Measurements from ENCODE around the gene REEP1. TPM values are rescaled to one million over a fixed set of nuclear protein-coding genes. Genes with fewer than 3 reads are reported as not detected.
"Not testable (repeated sequence)": the region's sequence is repeated elsewhere in the genome, so short reads cannot be mapped to it uniquely, and the experiment has no call there.

Gene REEP1
- total RNA-seq, 3 donors from 2014 or later, result 0.13 to 0.35 TPM; not detected in 1

DNA sequence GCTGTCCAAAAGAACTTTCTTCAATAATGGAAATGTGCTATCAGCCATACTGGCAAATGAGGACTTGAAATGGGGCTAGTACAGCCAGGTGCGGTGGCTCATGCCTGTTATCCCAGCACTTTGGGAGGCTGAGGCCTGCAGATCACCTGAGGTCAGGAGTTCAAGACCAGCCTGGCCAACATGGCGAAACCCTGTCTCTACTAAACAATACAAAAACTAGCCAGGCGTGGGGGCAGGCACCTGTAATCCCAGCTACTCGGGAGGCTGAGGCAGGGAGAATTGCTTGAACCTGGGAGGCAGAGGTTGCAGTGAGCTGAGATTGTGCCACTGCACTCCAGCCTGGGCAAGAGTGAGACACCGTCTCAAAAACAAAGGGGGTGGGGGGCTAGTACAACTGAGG is 92.6 kb downstream of the REEP1 start:
- not testable (repeated sequence) for ATAC-seq, H3K4me3 Mint-ChIP-seq

DNA sequence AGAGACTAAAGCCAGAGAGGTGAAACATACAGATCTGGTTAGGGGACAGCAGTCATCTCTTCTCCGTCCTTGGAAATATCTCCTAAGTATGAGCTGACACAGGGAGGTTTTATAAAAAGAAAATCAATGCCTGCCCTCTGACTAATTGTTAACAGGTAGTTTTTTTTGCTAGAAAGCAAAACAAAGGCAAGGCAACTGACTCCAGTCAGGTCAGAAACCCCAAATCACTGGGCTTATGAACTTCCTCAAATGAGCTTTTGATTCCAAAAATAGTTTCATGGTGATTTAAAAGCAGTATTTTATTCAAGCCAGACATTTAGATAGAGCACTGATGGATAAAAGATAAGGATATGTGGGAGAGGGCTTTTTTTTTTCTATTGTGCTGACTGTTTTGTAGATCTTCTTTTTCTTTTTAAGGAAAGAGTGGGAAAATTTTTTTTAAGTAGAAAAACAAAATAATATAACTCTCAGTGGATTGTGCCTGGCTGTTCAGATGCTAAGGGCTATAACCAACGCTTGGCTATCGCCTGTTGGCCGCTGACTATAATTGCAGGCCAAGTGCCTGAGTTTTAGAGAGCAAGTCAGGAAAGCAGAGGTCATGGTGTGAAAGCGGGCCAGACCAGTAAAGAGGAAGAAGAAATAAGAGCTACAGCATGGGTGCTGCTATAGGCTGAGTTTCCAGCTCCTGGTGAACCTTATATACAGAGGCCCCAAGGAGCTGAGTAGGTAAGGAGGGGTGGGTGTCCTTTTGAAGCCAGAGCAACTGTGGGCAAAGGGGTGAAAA is 93.3 kb downstream of the REEP1 start:
- peaks cover 2% of the 10 kb centered on the region for H3K27me3 Mint-ChIP-seq (ENCODE audit: low read depth)
- H3K4me3 Mint-ChIP-seq, result no peak overlapping the region
- H3K36me3 Mint-ChIP-seq (ENCODE audit: insufficient read depth), result no peaks in the 10 kb centered on the region
- H3K9me3 Mint-ChIP-seq, result no peaks in the 10 kb centered on the region
- DNase-seq (no peak), ATAC-seq (no peak)
- H3K4me1 Mint-ChIP-seq (ENCODE audit: low read depth), result peaks cover 1% of the 10 kb centered on the region

More for the DNA sequence above, 92.6 kb downstream of the REEP1 start:
- not testable (repeated sequence) for H3K36me3 Mint-ChIP-seq (ENCODE audit: insufficient read depth); DNase-seq; H3K27me3 Mint-ChIP-seq (ENCODE audit: low read depth); H3K9me3 Mint-ChIP-seq; H3K4me1 Mint-ChIP-seq (ENCODE audit: low read depth)

DNA sequence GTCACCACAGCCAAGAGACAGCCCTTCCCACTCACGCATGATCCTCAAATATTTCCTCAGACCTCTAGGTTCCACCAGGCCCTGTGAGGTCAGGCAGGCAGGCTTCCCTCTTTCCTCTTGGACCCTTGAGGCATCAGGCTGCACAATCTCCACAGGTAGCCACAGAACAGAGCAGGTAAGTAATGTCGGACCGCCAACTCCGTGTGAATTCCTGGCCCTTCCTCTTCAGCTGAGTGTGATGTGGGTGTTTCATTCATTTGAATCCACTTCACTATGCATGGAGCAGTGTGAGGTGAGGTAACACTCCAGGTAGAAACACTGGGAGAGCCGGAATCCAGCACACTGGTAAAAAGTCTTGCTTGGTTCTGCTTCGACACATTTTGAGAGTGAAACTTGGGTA is 94.2 kb downstream of the REEP1 start:
- Mint-ChIP-seq H3K36me3 (ENCODE audit: insufficient read depth) (no peaks in the 10 kb centered on the region), H3K9me3 (no peaks in the 10 kb centered on the region), H3K4me1 (ENCODE audit: low read depth) (peaks cover 8% of the 10 kb centered on the region), H3K27me3 (ENCODE audit: low read depth) (peaks cover 2% of the 10 kb centered on the region), H3K4me3 (no peak overlapping the region)
- DNase-seq, result no peak
- ATAC-seq, result no peak

DNA sequence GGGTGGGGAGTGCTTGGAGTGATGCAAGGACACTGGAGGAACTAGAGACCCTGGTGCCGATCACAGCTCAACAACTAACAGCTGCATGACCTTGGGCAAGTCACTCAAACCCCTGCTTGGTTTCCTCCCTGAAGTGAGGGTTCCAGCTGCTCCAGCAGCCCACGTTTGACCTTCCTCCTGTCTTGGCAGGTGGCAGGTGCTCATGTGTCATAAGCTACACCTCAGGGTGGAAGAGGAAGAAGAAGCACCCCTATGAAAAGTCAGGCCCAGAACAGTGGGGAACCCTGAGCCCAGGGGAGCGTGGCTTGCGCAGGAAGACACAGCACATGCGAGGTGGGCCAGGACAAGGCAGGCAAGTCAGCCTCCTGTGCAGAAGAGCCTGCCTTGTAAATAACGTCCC is 95.8 kb downstream of the REEP1 start:
- H3K4me1 Mint-ChIP-seq (ENCODE audit: low read depth), result peaks cover 11% of the 10 kb centered on the region
- DNase-seq, result no peak
- no peaks in the 10 kb centered on the region for H3K27me3 Mint-ChIP-seq (ENCODE audit: low read depth)
- no peaks in the 10 kb centered on the region for H3K36me3 Mint-ChIP-seq (ENCODE audit: insufficient read depth)
- no peak overlapping the region for H3K4me3 Mint-ChIP-seq
- no peak for ATAC-seq
- H3K9me3 Mint-ChIP-seq, result no peaks in the 10 kb centered on the region

DNA sequence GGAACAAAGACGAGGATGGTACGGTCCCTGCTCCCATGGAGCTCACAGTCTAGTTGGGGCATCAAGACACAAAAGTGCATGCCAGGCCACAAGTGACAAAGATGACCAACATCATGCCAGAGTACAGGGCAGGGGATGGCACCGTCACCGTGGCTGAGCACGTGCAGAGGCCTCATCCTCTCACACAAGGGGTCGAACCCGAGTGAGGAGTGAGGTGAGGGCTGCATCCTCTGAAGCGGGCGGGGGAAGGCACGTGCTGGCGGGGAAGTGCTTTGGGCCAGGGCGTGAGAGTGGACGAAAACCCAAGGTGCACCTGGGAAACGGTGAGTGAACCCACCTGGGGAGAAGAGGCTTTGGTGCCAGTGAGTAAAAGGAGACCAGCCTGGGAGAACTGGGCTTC is 97.2 kb downstream of the REEP1 start:
- Mint-ChIP-seq H3K27me3 (ENCODE audit: low read depth) (no peaks in the 10 kb centered on the region), H3K4me1 (ENCODE audit: low read depth) (peaks cover 11% of the 10 kb centered on the region), H3K4me3 (no peak overlapping the region), H3K36me3 (ENCODE audit: insufficient read depth) (no peaks in the 10 kb centered on the region), H3K9me3 (no peaks in the 10 kb centered on the region)
- no peak for ATAC-seq
- no peak for DNase-seq

DNA sequence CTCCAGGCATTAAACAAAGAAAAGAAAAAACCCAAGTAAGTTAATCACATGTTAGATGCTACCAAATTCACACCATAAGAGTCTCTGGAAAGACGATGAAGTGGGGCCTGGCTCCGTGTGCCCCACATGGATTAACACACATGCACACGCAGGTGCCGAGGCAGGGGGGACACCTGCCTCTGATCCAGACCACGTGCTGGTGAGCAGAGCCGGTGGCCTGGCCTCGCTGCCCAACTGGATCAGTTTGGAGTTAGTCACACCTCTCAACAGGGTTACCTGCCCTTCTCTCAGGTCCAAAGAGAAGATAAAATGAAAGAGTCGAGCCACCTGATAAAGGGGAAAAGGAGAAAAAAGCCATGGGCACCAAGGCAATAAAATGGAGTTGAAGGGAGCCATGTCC is 97.7 kb downstream of the REEP1 start:
- DNase-seq (no peak), ATAC-seq (no peak)
- H3K27me3 Mint-ChIP-seq (ENCODE audit: low read depth), result no peaks in the 10 kb centered on the region
- H3K4me3 Mint-ChIP-seq, result no peak overlapping the region
- H3K9me3 Mint-ChIP-seq, result no peaks in the 10 kb centered on the region
- peaks cover 11% of the 10 kb centered on the region for H3K4me1 Mint-ChIP-seq (ENCODE audit: low read depth)
- H3K36me3 Mint-ChIP-seq (ENCODE audit: insufficient read depth), result no peaks in the 10 kb centered on the region

DNA sequence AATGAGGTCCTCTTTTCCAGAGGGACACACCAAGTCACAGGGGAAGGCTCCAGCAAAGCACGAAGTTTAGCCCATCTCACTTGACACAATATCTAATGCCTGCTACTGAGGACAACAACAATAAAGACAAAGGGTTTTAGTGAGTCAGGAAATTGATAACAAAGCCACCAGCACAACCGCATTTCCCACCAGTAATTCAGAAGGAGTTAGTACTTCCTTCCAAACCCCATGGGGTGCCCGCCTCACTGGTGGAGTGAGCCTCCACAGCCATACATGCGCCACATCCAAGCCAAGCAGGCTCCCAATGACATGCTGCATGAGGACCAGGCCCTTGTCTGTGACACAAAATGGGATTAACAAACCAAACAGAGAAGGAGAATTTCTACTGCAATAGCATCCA is 98.1 kb downstream of the REEP1 start:
- no peak for ATAC-seq
- Mint-ChIP-seq H3K4me1 (ENCODE audit: low read depth) (peaks cover 11% of the 10 kb centered on the region), H3K4me3 (no peak overlapping the region), H3K9me3 (no peaks in the 10 kb centered on the region), H3K27me3 (ENCODE audit: low read depth) (no peaks in the 10 kb centered on the region), H3K36me3 (ENCODE audit: insufficient read depth) (no peaks in the 10 kb centered on the region)
- no peak for DNase-seq

DNA sequence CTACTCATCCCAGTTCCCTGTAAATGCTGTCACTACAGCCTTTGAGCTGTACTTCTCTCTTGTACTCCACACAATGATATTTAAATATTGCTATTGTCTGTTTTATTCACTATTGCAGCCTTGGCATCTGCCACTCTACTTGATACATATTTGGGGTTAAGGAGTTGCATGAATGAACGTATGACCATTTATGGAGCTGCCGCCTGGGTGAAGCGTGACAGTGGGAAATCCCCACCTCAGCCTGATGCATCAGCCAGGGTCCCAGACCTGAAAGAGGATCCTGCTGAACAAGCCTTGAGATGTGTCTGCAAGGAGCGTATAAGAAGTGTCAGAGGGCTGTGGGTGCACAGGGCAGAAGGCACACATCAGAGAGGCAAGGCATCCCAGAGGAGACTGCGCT is 99.1 kb downstream of the REEP1 start:
- Mint-ChIP-seq H3K4me3 (peak overlapping the region; percentile 1), H3K9me3 (no peaks in the 10 kb centered on the region), H3K36me3 (ENCODE audit: insufficient read depth) (no peaks in the 10 kb centered on the region), H3K27me3 (ENCODE audit: low read depth) (no peaks in the 10 kb centered on the region), H3K4me1 (ENCODE audit: low read depth) (peaks cover 9% of the 10 kb centered on the region)
- peak; percentile 97 to 98 for ATAC-seq
- peak; percentile 30 for DNase-seq

DNA sequence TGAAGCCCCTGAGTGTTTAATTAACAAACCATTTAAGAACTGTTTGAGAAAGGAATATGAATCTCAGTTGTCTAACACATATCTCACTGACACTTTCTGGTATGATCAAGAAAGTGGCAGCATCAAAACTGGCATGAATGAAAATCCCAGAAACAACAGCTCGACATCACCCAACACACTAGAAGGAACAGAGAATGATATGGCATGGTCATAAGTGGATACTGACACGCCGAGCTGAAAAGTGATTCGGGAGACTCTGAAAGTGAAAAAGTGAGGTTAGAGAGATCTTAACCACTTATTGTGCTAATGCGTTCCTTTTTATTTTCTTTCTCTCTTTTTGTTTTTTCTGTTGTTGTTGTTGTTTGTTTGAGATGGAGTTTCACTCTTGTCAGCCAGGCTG is 100.3 kb downstream of the REEP1 start:
- DNase-seq, result no peak

DNA sequence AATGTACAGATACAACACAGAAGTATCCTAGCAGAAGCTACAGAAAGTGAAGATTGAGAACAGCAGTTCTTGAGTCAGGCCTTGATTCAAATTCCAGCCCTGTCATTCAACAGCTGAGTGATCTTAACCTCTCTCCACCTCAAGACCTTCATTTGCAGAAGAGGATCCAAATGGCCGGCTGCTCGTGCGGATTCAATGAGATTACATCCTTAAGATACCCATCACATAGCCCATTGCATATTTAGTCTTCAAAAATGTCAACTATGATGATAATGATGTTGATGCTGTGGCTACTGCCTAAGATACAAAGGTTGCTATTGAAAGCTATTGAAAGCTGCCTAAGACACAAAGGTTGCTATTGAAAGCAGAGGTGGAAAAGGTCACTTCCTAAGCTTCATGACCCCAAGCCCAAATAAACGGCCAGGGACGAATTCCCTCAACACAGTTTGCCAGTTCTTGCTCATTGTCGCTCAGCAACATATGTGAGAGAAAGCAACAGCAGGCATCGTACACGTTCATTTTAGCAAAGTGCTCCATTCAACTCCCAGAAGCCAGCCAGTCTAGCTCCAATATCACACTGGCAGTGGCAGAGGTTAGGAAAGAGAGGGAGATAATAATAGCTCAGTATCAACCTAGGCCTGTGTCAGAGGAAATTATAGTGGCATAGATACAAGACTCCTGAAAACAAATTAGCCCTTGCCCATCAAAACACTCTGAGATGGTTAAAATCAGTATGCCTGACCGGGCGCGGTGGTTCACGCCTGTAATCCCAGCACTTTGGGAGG is 102.0 kb downstream of the REEP1 start:
- no peak for DNase-seq
- H3K9me3 Mint-ChIP-seq, result no peaks in the 10 kb centered on the region
- H3K36me3 Mint-ChIP-seq (ENCODE audit: insufficient read depth), result no peaks in the 10 kb centered on the region
- peaks cover 9% of the 10 kb centered on the region for H3K4me1 Mint-ChIP-seq (ENCODE audit: low read depth)
- H3K4me3 Mint-ChIP-seq, result no peak overlapping the region
- no peak for ATAC-seq
- H3K27me3 Mint-ChIP-seq (ENCODE audit: low read depth), result no peaks in the 10 kb centered on the region

More for the DNA sequence above, 100.3 kb downstream of the REEP1 start:
- ATAC-seq, result no peak
- Mint-ChIP-seq H3K9me3 (no peaks in the 10 kb centered on the region), H3K27me3 (ENCODE audit: low read depth) (no peaks in the 10 kb centered on the region), H3K36me3 (ENCODE audit: insufficient read depth) (no peaks in the 10 kb centered on the region), H3K4me3 (no peak overlapping the region), H3K4me1 (ENCODE audit: low read depth) (peaks cover 9% of the 10 kb centered on the region)

DNA sequence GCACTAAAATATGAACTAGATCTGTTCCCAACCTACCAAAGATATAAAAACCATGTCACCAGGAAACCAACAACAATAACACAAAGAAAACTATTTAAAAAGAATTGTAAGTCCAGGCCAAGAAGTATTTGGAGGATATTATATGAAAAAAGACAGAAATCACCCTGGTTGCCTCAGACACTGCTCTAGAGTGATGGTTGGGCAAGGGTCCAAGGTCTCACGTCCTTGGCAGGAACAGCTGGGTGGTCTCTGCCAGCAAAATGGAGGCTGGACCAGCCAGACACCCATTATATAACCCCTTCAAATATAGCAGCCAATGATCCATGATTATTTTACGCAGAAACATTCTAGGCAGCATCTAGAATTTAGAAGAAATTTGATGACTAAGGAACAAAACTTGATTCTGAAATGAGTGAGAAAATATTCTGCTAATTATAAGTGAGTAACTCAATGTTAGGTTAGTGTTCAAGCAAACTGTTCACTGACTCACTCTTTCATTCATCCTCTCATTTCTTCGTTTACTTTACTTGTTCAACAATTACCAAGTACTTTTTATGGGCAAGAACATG is 102.8 kb downstream of the REEP1 start:
- no peaks in the 10 kb centered on the region for H3K9me3 Mint-ChIP-seq
- DNase-seq (no peak), ATAC-seq (no peak)
- no peaks in the 10 kb centered on the region for H3K36me3 Mint-ChIP-seq (ENCODE audit: insufficient read depth)
- H3K4me1 Mint-ChIP-seq (ENCODE audit: low read depth), result peaks cover 9% of the 10 kb centered on the region
- H3K27me3 Mint-ChIP-seq (ENCODE audit: low read depth), result no peaks in the 10 kb centered on the region
- no peak overlapping the region for H3K4me3 Mint-ChIP-seq

DNA sequence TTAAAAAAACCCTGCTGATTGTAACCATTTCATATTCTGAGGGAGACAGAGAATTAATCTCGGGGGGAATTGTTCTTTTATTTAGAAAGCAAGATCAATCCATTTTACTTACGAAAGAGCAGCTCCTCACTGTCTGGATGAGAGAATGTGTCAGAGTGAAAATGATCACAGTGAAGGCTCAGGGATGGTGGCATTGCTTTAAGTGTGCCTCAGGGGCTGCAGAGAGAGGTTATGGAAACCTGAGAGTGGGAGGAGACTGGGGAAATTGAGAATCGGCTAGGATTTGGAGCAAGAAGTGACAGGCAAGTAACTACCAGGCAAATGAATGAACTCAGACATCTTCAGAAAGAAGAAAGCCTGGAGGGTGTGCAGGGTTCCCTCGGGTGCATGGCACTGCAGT is 104.0 kb downstream of the REEP1 start:
- Mint-ChIP-seq H3K9me3 (no peaks in the 10 kb centered on the region), H3K4me3 (no peak overlapping the region), H3K4me1 (ENCODE audit: low read depth) (peaks cover 4% of the 10 kb centered on the region), H3K27me3 (ENCODE audit: low read depth) (no peaks in the 10 kb centered on the region), H3K36me3 (ENCODE audit: insufficient read depth) (no peaks in the 10 kb centered on the region)
- ATAC-seq (no peak), DNase-seq (no peak)

DNA sequence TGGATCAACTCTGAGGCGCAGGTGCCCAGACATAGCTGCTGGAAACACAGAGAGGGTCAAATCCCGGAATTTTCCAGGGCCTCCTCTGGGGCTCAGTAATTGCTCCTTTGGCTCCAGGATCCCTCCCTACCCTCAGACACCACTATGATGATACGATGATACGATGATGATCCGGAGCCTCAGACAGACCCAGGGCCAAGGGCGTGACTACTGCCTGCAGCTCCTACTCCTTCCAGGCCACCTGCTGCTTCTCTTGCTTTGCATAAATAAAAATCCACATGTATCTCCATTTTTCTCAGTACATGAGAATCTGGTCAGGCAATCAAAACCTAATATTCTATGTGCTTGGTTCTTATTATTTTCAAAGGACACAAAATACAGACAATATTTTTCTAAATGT is 104.5 kb downstream of the REEP1 start:
- Mint-ChIP-seq H3K9me3 (no peaks in the 10 kb centered on the region), H3K27me3 (ENCODE audit: low read depth) (no peaks in the 10 kb centered on the region), H3K4me1 (ENCODE audit: low read depth) (peaks cover 1% of the 10 kb centered on the region), H3K4me3 (no peak overlapping the region), H3K36me3 (ENCODE audit: insufficient read depth) (no peaks in the 10 kb centered on the region)
- ATAC-seq (no peak), DNase-seq (no peak)

DNA sequence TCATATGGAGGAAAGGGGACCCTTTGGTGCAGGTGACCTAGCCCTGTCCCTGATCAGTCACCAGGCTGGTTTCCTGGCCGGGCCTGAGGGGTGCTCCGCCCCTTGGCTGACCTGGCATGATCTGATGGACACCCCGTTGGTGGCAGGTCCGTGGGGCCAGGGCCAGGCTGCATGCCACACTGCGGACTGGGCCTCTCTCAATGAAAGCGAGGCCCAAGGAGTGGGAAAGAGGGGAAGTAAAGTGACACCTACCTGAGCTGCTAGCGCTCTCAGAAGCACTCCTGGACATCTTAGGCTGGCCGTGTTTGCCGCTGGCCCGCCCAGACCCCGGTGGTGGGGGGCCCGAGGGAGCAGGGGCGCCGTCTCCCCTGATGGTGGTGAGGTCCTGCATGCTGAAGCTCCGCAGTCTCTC is 105.0 kb downstream of the REEP1 start:
- no peak overlapping the region for H3K4me3 Mint-ChIP-seq
- H3K9me3 Mint-ChIP-seq, result no peaks in the 10 kb centered on the region
- ATAC-seq (no peak), DNase-seq (no peak)
- no peaks in the 10 kb centered on the region for H3K36me3 Mint-ChIP-seq (ENCODE audit: insufficient read depth)
- peaks cover 1% of the 10 kb centered on the region for H3K4me1 Mint-ChIP-seq (ENCODE audit: low read depth)
- no peaks in the 10 kb centered on the region for H3K27me3 Mint-ChIP-seq (ENCODE audit: low read depth)

All from activated T-cell treated with anti-CD3 and anti-CD28 coated beads, Interleukin-2, amount 50 U/mL, for 4 hours (primary cell).